SK-N-SH treated with all-trans-retinoic acid at 6 μM for 48 hours (cell line): ENCODE data around the gene GALNT1.

Source experiments
- ATAC-seq: fragments of 200-7000 bp; cut with Tn5 transposase; 3 replicates; pipeline ENCODE4 v1.9.1; 2020; ENCODE audit warnings: mild to moderate bottlenecking, moderate library complexity
- BACH2 ChIP-seq: fragments of 250-450 bp; sonication (Bioruptor Pico); IDR thresholded peaks from 2 replicates; pipeline ENCODE4 v1.9.0; 2021; ENCODE audit warnings: mild to moderate bottlenecking, borderline replicate concordance
- CSDC2 ChIP-seq: fragments of 250-450 bp; sonication (Bioruptor Pico); IDR thresholded peaks from 2 replicates; pipeline ENCODE4 v1.5.0; 2020; ENCODE audit warnings: mild to moderate bottlenecking, moderate library complexity
- ESRRG ChIP-seq: fragments of 250-450 bp; sonication (Bioruptor Pico); IDR thresholded peaks from 2 replicates; pipeline ENCODE4 v1.6.1; 2021; ENCODE audit warnings: mild to moderate bottlenecking
- GLIS3 ChIP-seq: fragments of 250-450 bp; sonication (Bioruptor Pico); IDR thresholded peaks from 2 replicates; pipeline ENCODE4 v1.5.0; 2020; ENCODE audit warnings: mild to moderate bottlenecking, moderate library complexity
- ISL1 ChIP-seq: fragments of 250-450 bp; sonication (Bioruptor Pico); IDR thresholded peaks from 2 replicates; pipeline ENCODE4 v2.1.2; 2022; ENCODE audit warnings: mild to moderate bottlenecking, moderate library complexity
- OSR1 ChIP-seq: fragments of 250-450 bp; sonication (Bioruptor Pico); IDR thresholded peaks from 2 replicates; pipeline ENCODE4 v1.8.0; 2022; ENCODE audit warnings: moderate library complexity, mild to moderate bottlenecking, inconsistent platforms
- PPARA ChIP-seq: fragments of 250-450 bp; sonication (Bioruptor Pico); IDR thresholded peaks from 2 replicates; pipeline ENCODE4 v1.5.0; 2020; ENCODE audit warnings: mild to moderate bottlenecking, borderline replicate concordance
- RARB ChIP-seq: fragments of 250-450 bp; sonication (Bioruptor Pico); IDR thresholded peaks from 2 replicates; pipeline ENCODE4 v1.8.0; 2021; ENCODE audit warnings: mild to moderate bottlenecking, moderate library complexity
- SNAI2 ChIP-seq: fragments of 250-450 bp; sonication (Bioruptor Pico); IDR thresholded peaks from 2 replicates; pipeline ENCODE4 v1.5.0; 2020; ENCODE audit warnings: mild to moderate bottlenecking, moderate library complexity
- TCF4 ChIP-seq: fragments of 250-450 bp; sonication (Bioruptor Pico); IDR thresholded peaks from 2 replicates; pipeline ENCODE4 v1.8.0; 2021; ENCODE audit warnings: mild to moderate bottlenecking, moderate library complexity, borderline replicate concordance
- TOX ChIP-seq: fragments of 250-450 bp; sonication (Bioruptor Pico); IDR thresholded peaks from 2 replicates; pipeline ENCODE4 v1.8.0; 2021; ENCODE audit warnings: mild to moderate bottlenecking, moderate library complexity, borderline replicate concordance
- ZC3H10 ChIP-seq: fragments of 250-450 bp; sonication (Bioruptor Pico); IDR thresholded peaks from 2 replicates; pipeline ENCODE4 v1.5.1; 2021; ENCODE audit warnings: mild to moderate bottlenecking, moderate library complexity
- ZFP3 ChIP-seq: fragments of 250-450 bp; sonication (Bioruptor Pico); IDR thresholded peaks from 2 replicates; pipeline ENCODE4 v1.5.0; 2020; ENCODE audit warnings: mild to moderate bottlenecking, moderate library complexity
- ZFP30 ChIP-seq: fragments of 450-650 bp; formaldehyde crosslinking; IDR thresholded peaks from 2 replicates; pipeline ENCODE4 v1.5.0; 2022; ENCODE audit warnings: mild to moderate bottlenecking, moderate library complexity
- ZNF565 ChIP-seq: fragments of 450-650 bp; formaldehyde crosslinking; conservative IDR thresholded peaks from 2 replicates; pipeline ENCODE4 v1.5.0; 2020; ENCODE audit warnings: low read depth, mild to moderate bottlenecking, moderate library complexity
- ZNF70 ChIP-seq: fragments of 450-650 bp; formaldehyde crosslinking; IDR thresholded peaks from 2 replicates; pipeline ENCODE4 v1.5.0; 2020; ENCODE audit warnings: mild to moderate bottlenecking, moderate library complexity
- TF ChIP-seq, protein P1 (sequence below): fragments of 250-450 bp; sonication (Bioruptor Pico); IDR thresholded peaks from 2 replicates; pipeline ENCODE4 v1.5.1; 2020; ENCODE audit warnings: low read depth, mild to moderate bottlenecking, moderate library complexity
- TF ChIP-seq, protein P2 (sequence below): fragments of 250-450 bp; sonication (Bioruptor Pico); IDR thresholded peaks from 2 replicates; pipeline ENCODE4 v1.5.1; 2021; ENCODE audit warnings: mild to moderate bottlenecking, moderate library complexity
- TF ChIP-seq, protein P3 (sequence below): fragments of 250-450 bp; sonication (Bioruptor Pico); IDR thresholded peaks from 2 replicates; pipeline ENCODE4 v1.5.0; 2020; ENCODE audit warnings: mild to moderate bottlenecking, moderate library complexity
- TF ChIP-seq, protein P4 (sequence below): fragments of 250-450 bp; sonication (Bioruptor Pico); IDR thresholded peaks from 2 replicates; pipeline ENCODE4 v1.8.0; 2021; ENCODE audit warnings: low read depth, mild to moderate bottlenecking, moderate library complexity, borderline replicate concordance
- TF ChIP-seq, protein P5 (sequence below): fragments of 250-450 bp; sonication (Bioruptor Pico); IDR thresholded peaks from 2 replicates; pipeline ENCODE4 v1.8.0; 2020; ENCODE audit warnings: mild to moderate bottlenecking, moderate library complexity, borderline replicate concordance

GALNT1 gene

DNA sequence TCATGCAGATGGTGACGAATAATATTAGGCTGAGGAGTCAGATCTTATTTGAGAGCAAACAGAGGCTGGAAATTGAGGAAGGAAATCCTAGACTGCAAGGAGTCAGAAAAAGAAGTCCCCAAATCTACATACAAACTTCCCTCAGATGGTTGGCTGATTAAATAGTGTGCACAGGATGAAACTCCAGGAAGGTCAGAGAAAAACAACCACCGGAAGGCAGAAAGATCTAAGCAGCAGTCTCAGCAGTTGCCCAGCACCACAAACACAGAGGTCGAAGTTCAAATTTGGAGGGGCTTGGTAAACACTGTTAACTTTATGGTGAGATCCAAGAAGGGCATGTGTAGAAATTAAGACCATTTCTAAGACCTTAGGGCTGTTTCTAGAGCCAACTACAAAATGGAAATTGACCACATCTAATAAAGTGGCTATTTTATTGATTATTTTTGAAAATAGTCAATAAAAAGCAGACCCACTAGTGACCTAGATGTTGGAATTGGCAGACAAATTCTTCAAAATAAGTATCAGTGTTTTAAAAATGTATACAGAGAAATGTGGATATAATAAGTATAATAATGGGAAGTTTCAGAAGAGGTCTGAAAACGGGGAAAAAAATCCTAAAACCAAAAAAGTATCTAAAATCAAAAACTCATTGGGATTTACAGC, 134.8 kb downstream of the GALNT1 start:
- ATAC-seq: no peak

DNA sequence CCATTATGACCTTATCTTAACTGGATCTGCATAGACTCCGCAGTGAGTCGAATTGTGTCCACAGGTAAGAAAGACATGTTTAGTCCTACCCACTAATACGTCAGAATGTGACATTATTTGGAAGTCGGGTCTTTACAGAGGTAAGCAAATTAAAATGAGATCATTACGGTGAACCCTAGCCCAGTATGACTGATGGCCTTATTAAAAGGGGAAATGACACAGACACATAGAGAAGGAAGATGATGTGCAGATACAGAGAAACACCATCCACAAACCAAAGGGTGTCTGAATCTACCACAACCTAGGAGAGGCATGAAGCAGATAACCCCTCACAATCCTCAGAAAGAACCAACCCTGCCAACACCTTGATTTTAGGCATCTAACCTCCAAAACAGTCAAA, 135.6 kb downstream of the GALNT1 start:
- TF ChIP-seq SNAI2 (CRISPR knock-in tag): no peak
- no peak for TF ChIP-seq ZFP3 (CRISPR knock-in tag)
- TF ChIP-seq PPARA (CRISPR knock-in tag): no peak
- TF ChIP-seq ESRRG (CRISPR knock-in tag): no peak
- no peak for TF ChIP-seq ISL1 (CRISPR knock-in tag)
- TF ChIP-seq, protein P1, sequence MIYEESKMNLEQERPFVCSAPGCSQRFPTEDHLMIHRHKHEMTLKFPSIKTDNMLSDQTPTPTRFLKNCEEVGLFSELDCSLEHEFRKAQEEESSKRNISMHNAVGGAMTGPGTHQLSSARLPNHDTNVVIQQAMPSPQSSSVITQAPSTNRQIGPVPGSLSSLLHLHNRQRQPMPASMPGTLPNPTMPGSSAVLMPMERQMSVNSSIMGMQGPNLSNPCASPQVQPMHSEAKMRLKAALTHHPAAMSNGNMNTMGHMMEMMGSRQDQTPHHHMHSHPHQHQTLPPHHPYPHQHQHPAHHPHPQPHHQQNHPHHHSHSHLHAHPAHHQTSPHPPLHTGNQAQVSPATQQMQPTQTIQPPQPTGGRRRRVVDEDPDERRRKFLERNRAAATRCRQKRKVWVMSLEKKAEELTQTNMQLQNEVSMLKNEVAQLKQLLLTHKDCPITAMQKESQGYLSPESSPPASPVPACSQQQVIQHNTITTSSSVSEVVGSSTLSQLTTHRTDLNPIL: no peak
- TF ChIP-seq, protein P2, sequence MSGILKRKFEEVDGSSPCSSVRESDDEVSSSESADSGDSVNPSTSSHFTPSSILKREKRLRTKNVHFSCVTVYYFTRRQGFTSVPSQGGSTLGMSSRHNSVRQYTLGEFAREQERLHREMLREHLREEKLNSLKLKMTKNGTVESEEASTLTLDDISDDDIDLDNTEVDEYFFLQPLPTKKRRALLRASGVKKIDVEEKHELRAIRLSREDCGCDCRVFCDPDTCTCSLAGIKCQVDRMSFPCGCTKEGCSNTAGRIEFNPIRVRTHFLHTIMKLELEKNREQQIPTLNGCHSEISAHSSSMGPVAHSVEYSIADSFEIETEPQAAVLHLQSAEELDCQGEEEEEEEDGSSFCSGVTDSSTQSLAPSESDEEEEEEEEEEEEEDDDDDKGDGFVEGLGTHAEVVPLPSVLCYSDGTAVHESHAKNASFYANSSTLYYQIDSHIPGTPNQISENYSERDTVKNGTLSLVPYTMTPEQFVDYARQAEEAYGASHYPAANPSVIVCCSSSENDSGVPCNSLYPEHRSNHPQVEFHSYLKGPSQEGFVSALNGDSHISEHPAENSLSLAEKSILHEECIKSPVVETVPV (CRISPR knock-in tag): no peak
- TF ChIP-seq ZC3H10 (CRISPR knock-in tag): no peak
- TF ChIP-seq, protein P3, sequence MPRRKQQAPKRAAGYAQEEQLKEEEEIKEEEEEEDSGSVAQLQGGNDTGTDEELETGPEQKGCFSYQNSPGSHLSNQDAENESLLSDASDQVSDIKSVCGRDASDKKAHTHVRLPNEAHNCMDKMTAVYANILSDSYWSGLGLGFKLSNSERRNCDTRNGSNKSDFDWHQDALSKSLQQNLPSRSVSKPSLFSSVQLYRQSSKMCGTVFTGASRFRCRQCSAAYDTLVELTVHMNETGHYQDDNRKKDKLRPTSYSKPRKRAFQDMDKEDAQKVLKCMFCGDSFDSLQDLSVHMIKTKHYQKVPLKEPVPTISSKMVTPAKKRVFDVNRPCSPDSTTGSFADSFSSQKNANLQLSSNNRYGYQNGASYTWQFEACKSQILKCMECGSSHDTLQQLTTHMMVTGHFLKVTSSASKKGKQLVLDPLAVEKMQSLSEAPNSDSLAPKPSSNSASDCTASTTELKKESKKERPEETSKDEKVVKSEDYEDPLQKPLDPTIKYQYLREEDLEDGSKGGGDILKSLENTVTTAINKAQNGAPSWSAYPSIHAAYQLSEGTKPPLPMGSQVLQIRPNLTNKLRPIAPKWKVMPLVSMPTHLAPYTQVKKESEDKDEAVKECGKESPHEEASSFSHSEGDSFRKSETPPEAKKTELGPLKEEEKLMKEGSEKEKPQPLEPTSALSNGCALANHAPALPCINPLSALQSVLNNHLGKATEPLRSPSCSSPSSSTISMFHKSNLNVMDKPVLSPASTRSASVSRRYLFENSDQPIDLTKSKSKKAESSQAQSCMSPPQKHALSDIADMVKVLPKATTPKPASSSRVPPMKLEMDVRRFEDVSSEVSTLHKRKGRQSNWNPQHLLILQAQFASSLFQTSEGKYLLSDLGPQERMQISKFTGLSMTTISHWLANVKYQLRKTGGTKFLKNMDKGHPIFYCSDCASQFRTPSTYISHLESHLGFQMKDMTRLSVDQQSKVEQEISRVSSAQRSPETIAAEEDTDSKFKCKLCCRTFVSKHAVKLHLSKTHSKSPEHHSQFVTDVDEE (CRISPR knock-in tag): no peak
- TF ChIP-seq RARB (CRISPR knock-in tag): no peak
- TF ChIP-seq GLIS3 (CRISPR knock-in tag): no peak
- no peak for TF ChIP-seq ZNF565 (CRISPR knock-in tag)
- no peak for TF ChIP-seq BACH2
- TF ChIP-seq CSDC2 (CRISPR knock-in tag): no peak
- TF ChIP-seq OSR1 (CRISPR knock-in tag): no peak
- no peak for ATAC-seq

More for the DNA sequence above, 134.8 kb downstream of the GALNT1 start:
- TF ChIP-seq ZFP30 (no peak), ZNF565 (CRISPR knock-in tag) (no peak), OSR1 (CRISPR knock-in tag) (no peak)
- TF ChIP-seq, all 23 proteins: peak for 0

DNA sequence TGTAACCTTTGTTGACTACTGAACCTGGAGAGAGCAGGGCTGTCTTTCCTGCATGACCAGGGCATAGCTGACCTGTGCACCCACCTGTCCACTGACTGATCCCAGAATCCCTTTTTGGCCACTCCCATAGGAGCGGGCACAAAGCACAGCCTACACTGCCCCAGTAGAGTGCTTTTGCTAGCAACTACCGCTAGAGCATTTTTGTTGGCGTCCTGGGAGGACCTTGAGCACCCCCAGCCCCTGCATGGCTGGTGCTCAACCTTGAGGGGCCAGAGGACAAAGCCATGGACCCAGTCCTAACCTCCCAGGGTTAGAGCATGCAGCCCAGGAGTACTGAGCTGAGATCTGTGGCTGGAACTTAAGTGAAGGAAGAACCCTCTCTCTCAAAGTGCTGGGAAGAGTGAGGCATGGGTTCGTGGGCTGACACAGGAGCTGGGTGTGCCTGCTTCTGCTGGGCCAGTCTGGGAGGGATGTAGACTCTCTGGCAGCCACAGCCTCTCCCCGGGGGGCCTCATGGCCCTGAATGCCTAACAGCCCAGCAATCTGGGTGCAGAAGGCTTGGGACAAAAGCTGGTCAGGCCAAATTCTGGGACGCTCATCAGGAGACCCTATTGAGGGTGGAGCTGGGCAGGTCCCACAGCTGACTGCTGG, 140.0 kb downstream of the GALNT1 start:
- ATAC-seq: no peak
- TF ChIP-seq ZNF70: no peak
- TF ChIP-seq, protein P4, sequence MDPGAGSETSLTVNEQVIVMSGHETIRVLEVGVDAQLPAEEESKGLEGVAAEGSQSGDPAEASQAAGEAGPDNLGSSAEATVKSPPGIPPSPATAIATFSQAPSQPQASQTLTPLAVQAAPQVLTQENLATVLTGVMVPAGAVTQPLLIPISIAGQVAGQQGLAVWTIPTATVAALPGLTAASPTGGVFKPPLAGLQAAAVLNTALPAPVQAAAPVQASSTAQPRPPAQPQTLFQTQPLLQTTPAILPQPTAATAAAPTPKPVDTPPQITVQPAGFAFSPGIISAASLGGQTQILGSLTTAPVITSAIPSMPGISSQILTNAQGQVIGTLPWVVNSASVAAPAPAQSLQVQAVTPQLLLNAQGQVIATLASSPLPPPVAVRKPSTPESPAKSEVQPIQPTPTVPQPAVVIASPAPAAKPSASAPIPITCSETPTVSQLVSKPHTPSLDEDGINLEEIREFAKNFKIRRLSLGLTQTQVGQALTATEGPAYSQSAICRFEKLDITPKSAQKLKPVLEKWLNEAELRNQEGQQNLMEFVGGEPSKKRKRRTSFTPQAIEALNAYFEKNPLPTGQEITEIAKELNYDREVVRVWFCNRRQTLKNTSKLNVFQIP: no peak
- no peak for TF ChIP-seq ZNF565 (CRISPR knock-in tag)
- TF ChIP-seq, protein P2 (CRISPR knock-in tag): no peak
- TF ChIP-seq ISL1 (CRISPR knock-in tag): no peak
- no peak for TF ChIP-seq ZC3H10 (CRISPR knock-in tag)
- no peak for TF ChIP-seq ESRRG (CRISPR knock-in tag)
- no peak for TF ChIP-seq CSDC2 (CRISPR knock-in tag)
- TF ChIP-seq OSR1 (CRISPR knock-in tag): no peak
- TF ChIP-seq ZFP3 (CRISPR knock-in tag): no peak
- TF ChIP-seq SNAI2 (CRISPR knock-in tag): no peak
- TF ChIP-seq, protein P5, sequence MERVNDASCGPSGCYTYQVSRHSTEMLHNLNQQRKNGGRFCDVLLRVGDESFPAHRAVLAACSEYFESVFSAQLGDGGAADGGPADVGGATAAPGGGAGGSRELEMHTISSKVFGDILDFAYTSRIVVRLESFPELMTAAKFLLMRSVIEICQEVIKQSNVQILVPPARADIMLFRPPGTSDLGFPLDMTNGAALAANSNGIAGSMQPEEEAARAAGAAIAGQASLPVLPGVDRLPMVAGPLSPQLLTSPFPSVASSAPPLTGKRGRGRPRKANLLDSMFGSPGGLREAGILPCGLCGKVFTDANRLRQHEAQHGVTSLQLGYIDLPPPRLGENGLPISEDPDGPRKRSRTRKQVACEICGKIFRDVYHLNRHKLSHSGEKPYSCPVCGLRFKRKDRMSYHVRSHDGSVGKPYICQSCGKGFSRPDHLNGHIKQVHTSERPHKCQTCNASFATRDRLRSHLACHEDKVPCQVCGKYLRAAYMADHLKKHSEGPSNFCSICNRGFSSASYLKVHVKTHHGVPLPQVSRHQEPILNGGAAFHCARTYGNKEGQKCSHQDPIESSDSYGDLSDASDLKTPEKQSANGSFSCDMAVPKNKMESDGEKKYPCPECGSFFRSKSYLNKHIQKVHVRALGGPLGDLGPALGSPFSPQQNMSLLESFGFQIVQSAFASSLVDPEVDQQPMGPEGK: no peak
- TF ChIP-seq ZFP30: no peak
- no peak for TF ChIP-seq TCF4 (CRISPR knock-in tag)
- TF ChIP-seq, protein P3 (CRISPR knock-in tag): no peak
- no peak for TF ChIP-seq TOX (CRISPR knock-in tag)
